MV-4-11 (cell line): ENCODE data around the gene BNIP2.

Experiments
- DNase-seq: peaks from one replicate; lab custom pipeline; 2025; lab: John Stamatoyannopoulos, UW

The BNIP2 gene

GRCh38 chr15:59636184-59636583 is 52.9 kb downstream of the BNIP2 start:
- no peak for DNase-seq

GRCh38 chr15:59632714-59633113 is 56.4 kb downstream of the BNIP2 start:
- DNase-seq = no peak

- DNase-seq = peak; percentile 58
These were observed 66.8 kb downstream of the BNIP2 start for GRCh38 chr15:59622289-59622688.

- DNase-seq = no peak
These were observed 70.7 kb downstream of the BNIP2 start for GRCh38 chr15:59618406-59618805.

GRCh38 chr15:59616379-59616778 is 72.7 kb downstream of the BNIP2 start:
- DNase-seq = no peak

GRCh38 chr15:59615661-59616060 is 73.5 kb downstream of the BNIP2 start:
- no peak for DNase-seq

- no peak for DNase-seq
These were observed 75.0 kb downstream of the BNIP2 start for GRCh38 chr15:59614153-59614552.

- peak; percentile 36 for DNase-seq
These were observed 77.6 kb downstream of the BNIP2 start, which contains the start of gene GCNT3 for GRCh38 chr15:59611276-59612260. TSS of gene GCNT3 (plus strand) at chr15:59611783. CDS start at chr15:59618239, 6,456 bp downstream.

GRCh38 chr15:59609730-59610712 is 79.1 kb downstream of the BNIP2 start:
- no peak for DNase-seq
